Endothelial cell of umbilical vein (primary cell): ENCODE measurements around the gene ATOH7.

ENCODE experiments used
- FOS ChIP-seq: IDR thresholded peaks from 2 replicates; pipeline ENCODE4 v1.6.1; 2011; ENCODE audit warnings: mild to moderate bottlenecking, low read length, moderate library complexity, borderline replicate concordance; ENCODE audit not compliant: insufficient read depth
- JUN ChIP-seq: IDR thresholded peaks from 2 replicates; pipeline ENCODE4 v1.6.1; 2011; ENCODE audit warnings: borderline replicate concordance, low read depth; ENCODE audit not compliant: insufficient read length, insufficient read depth
- POLR2A ChIP-seq: IDR thresholded peaks from 2 replicates; pipeline ENCODE4 v1.6.1; 2012; ENCODE audit warnings: low read depth, mild to moderate bottlenecking, control low read depth, low read length
- POLR2AphosphoS5 ChIP-seq: IDR thresholded peaks from 2 replicates; pipeline ENCODE4 v1.6.1; 2012; ENCODE audit warnings: low read depth, mild to moderate bottlenecking, control low read depth, low read length, moderate library complexity; ENCODE audit not compliant: insufficient read depth
- TF ChIP-seq, protein P1 (sequence below), 2 donors: IDR thresholded peaks; 1 replicate in 1 of 2; 2 replicates in 1 of 2; pipeline ENCODE4 v1.5.1; 2011; ENCODE audit warnings: low read length in 2 of 2, mild to moderate bottlenecking in 2 of 2, moderate library complexity in 2 of 2, control low read depth in 1 of 2, inconsistent platforms in 1 of 2, low read depth in 1 of 2; ENCODE audit not compliant: insufficient read depth in 1 of 2; ENCODE audit errors: extremely low read depth in 1 of 2

DNA sequence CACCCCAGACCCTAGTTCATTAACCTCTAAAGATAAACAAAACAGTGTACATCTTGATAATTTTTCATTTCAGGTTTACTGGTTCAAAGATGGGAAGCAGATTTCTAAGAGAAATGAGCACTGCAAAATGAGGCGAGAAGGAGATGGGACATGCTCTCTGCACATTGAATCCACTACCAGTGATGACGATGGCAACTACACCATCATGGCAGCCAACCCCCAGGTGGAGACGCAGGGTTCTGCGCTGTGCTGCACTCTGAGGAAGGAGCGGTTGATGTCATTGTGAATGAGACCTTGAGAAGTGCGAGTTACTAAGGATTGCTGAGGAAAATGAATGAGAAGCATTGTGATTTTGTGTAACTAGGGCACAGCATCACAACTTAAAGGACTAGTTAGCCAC lies 37.6 kb downstream of the ATOH7 start:
- TF ChIP-seq, protein P1, sequence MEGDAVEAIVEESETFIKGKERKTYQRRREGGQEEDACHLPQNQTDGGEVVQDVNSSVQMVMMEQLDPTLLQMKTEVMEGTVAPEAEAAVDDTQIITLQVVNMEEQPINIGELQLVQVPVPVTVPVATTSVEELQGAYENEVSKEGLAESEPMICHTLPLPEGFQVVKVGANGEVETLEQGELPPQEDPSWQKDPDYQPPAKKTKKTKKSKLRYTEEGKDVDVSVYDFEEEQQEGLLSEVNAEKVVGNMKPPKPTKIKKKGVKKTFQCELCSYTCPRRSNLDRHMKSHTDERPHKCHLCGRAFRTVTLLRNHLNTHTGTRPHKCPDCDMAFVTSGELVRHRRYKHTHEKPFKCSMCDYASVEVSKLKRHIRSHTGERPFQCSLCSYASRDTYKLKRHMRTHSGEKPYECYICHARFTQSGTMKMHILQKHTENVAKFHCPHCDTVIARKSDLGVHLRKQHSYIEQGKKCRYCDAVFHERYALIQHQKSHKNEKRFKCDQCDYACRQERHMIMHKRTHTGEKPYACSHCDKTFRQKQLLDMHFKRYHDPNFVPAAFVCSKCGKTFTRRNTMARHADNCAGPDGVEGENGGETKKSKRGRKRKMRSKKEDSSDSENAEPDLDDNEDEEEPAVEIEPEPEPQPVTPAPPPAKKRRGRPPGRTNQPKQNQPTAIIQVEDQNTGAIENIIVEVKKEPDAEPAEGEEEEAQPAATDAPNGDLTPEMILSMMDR (IDR thresholded peaks at IDR 0.05; ENCODE audit: extremely low read depth in 1 of 2, insufficient read depth in 1 of 2, low read depth in 1 of 2, low read length in 2 of 2), result no peak
- no peak for TF ChIP-seq POLR2A
- no peak for TF ChIP-seq FOS
- TF ChIP-seq JUN, result no peak
- TF ChIP-seq POLR2AphosphoS5, result no peak
